GM12865 (cell line): ENCODE data around the gene FRMD5.
A peak's percentile ranks its signal among the peaks of the same experiment; 100 is the strongest.

Source experiments
- DNase-seq: peaks from one replicate; pipeline ENCODE4 v3.0.0; 2010; ENCODE audit warnings: low read depth
- H3K4me3 ChIP-seq: 2 replicates; pipeline ENCODE4 v1.5.1; 2011; ENCODE audit warnings: mild to moderate bottlenecking, low read depth, low read length, control low read depth
- TF ChIP-seq, protein P1 (sequence below): IDR thresholded peaks from 2 replicates; pipeline ENCODE4 v1.5.1; 2011; ENCODE audit warnings: low read length, control low read depth, low read depth, inconsistent platforms; ENCODE audit not compliant: insufficient read depth; ENCODE audit errors: missing control alignments

Gene FRMD5

GRCh38 chr15:44069489-44069888, 125.6 kb downstream of the FRMD5 start:
- H3K4me3 ChIP-seq: no peak overlapping the region
- TF ChIP-seq, protein P1, sequence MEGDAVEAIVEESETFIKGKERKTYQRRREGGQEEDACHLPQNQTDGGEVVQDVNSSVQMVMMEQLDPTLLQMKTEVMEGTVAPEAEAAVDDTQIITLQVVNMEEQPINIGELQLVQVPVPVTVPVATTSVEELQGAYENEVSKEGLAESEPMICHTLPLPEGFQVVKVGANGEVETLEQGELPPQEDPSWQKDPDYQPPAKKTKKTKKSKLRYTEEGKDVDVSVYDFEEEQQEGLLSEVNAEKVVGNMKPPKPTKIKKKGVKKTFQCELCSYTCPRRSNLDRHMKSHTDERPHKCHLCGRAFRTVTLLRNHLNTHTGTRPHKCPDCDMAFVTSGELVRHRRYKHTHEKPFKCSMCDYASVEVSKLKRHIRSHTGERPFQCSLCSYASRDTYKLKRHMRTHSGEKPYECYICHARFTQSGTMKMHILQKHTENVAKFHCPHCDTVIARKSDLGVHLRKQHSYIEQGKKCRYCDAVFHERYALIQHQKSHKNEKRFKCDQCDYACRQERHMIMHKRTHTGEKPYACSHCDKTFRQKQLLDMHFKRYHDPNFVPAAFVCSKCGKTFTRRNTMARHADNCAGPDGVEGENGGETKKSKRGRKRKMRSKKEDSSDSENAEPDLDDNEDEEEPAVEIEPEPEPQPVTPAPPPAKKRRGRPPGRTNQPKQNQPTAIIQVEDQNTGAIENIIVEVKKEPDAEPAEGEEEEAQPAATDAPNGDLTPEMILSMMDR: no peak
- no peak for DNase-seq

GRCh38 chr15:44068347-44068746, 126.7 kb downstream of the FRMD5 start:
- H3K4me3 ChIP-seq: no peak overlapping the region

DNA sequence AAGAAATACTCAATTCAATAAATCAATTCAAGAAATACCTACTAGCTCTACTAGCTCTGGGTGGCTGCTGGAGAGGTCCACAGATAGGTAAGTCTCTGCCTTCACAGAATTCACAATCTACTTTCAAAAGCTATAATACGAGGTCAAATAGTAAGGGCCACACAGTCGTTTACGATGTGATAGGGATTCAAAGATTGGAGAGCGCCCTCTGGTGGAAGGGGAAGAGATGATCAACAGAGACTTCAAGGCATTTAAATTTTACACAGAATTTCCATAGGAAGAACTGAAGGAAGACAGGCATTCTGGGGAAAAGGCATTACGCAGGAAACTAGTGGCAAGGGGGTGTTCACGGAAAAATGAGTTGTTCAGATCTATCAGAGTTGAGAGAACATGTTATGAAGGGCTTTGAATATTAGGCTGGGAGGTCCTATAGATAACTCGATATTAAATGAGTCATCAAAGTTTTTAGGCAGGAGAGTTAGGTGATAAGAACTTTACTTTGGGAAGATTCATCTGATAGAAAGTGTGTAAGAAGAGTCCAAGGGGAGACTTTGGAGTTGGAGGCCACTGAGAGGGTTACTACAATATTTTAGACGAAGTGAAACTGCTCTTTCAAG, 128.8 kb downstream of the FRMD5 start:
- peak; percentile 86 for DNase-seq
- no peak overlapping the region for H3K4me3 ChIP-seq
- TF ChIP-seq, protein P1: peak; percentile 72

More at GRCh38 chr15:44068347-44068746, 126.7 kb downstream of the FRMD5 start:
- no peak for DNase-seq
- TF ChIP-seq, protein P1: no peak

DNA sequence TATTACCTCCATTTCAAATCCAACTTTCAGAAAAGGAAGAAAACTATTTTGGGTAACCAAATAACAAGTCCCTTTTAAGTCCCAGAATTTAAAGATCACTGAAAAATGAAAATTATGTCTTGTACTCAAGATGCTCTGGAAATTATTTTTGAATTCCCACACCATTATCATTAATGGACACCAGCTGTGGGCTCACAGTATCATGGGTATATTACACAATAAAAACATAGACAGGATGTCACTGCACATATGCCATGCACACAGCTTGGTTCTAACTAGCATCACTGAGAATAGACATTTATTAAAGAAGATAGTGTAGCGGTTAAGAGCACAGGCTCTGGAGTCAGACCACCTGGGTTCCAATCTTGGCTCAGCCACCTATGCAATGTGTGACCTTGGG, 130.4 kb downstream of the FRMD5 start:
- DNase-seq: no peak
- TF ChIP-seq, protein P1: no peak
- no peak overlapping the region for H3K4me3 ChIP-seq

GRCh38 chr15:44058126-44058525, 136.9 kb downstream of the FRMD5 start:
- no peak overlapping the region for H3K4me3 ChIP-seq
- TF ChIP-seq, protein P1: no peak

GRCh38 chr15:44045661-44046060, 149.4 kb downstream of the FRMD5 start:
- no peak overlapping the region for H3K4me3 ChIP-seq
- TF ChIP-seq, protein P1: no peak
- no peak for DNase-seq

More at GRCh38 chr15:44058126-44058525, 136.9 kb downstream of the FRMD5 start:
- no peak for DNase-seq

- DNase-seq: no peak
- TF ChIP-seq, protein P1: no peak
- H3K4me3 ChIP-seq: no peak overlapping the region
Observed at GRCh38 chr15:44045217-44045616, 149.9 kb downstream of the FRMD5 start.
